HPDE6-E6E7 (cell line): ENCODE measurements around the gene ANKRD13A.
A peak's percentile ranks its signal among the peaks of the same experiment; 100 is the strongest.

ENCODE experiments used
- DNase-seq: peaks from one replicate; pipeline ENCODE4 v3.0.0; 2011; ENCODE audit warnings: missing footprints; ENCODE audit errors: extremely low spot score

The ANKRD13A gene

GRCh38 chr12:109998904-109999648 is at the start of gene ANKRD13A:
Gene ANKRD13A (plus strand): TSS chr12:109999430. CDS start chr12:109999689, 259 bp downstream.
- DNase-seq, result peak; percentile 81

GRCh38 chr12:109950625-109951024 is 48.6 kb upstream of the ANKRD13A start:
- DNase-seq, result no peak

- DNase-seq, result no peak
These were observed 48.1 kb upstream of the ANKRD13A start for GRCh38 chr12:109951136-109951535.

GRCh38 chr12:109951751-109952150 is 47.5 kb upstream of the ANKRD13A start:
- peak; percentile 83 for DNase-seq

GRCh38 chr12:109952160-109952858 is 46.9 kb upstream of the ANKRD13A start:
- DNase-seq, result no peak

- no peak for DNase-seq
These were observed 46.4 kb upstream of the ANKRD13A start for GRCh38 chr12:109952873-109953272.

GRCh38 chr12:109953656-109954055 is 45.6 kb upstream of the ANKRD13A start:
- DNase-seq, result no peak

GRCh38 chr12:109958374-109958773 is 40.9 kb upstream of the ANKRD13A start:
- no peak for DNase-seq

- no peak for DNase-seq
These were observed 39.7 kb upstream of the ANKRD13A start for GRCh38 chr12:109959411-109960093.

- no peak for DNase-seq
These were observed 38.0 kb upstream of the ANKRD13A start for GRCh38 chr12:109961201-109961600.

GRCh38 chr12:109961612-109962011 is 37.6 kb upstream of the ANKRD13A start:
- DNase-seq, result no peak

- DNase-seq, result no peak
These were observed 36.8 kb upstream of the ANKRD13A start for GRCh38 chr12:109962398-109962797.

GRCh38 chr12:109963330-109963729 is 35.9 kb upstream of the ANKRD13A start:
- DNase-seq, result no peak

- DNase-seq, result no peak
These were observed 35.3 kb upstream of the ANKRD13A start for GRCh38 chr12:109963743-109964429.

GRCh38 chr12:109966546-109966945 is 32.7 kb upstream of the ANKRD13A start:
- no peak for DNase-seq

GRCh38 chr12:109967383-109968031 is 31.7 kb upstream of the ANKRD13A start:
- no peak for DNase-seq

GRCh38 chr12:109968032-109968420 is 31.2 kb upstream of the ANKRD13A start:
- no peak for DNase-seq

GRCh38 chr12:109968801-109969200 is 30.4 kb upstream of the ANKRD13A start:
- DNase-seq, result no peak

GRCh38 chr12:109972821-109973220 is 26.4 kb upstream of the ANKRD13A start:
- no peak for DNase-seq

GRCh38 chr12:109981311-109981710 is 17.9 kb upstream of the ANKRD13A start:
- no peak for DNase-seq

GRCh38 chr12:109982210-109982609 is 17.0 kb upstream of the ANKRD13A start:
- no peak for DNase-seq
